ENCODE measurements around the gene MRPL38.
"Not testable (repeated sequence)": the region's sequence is repeated elsewhere in the genome, so short reads cannot be mapped to it uniquely, and the experiment has no call there.

MRPL38 gene

DNA sequence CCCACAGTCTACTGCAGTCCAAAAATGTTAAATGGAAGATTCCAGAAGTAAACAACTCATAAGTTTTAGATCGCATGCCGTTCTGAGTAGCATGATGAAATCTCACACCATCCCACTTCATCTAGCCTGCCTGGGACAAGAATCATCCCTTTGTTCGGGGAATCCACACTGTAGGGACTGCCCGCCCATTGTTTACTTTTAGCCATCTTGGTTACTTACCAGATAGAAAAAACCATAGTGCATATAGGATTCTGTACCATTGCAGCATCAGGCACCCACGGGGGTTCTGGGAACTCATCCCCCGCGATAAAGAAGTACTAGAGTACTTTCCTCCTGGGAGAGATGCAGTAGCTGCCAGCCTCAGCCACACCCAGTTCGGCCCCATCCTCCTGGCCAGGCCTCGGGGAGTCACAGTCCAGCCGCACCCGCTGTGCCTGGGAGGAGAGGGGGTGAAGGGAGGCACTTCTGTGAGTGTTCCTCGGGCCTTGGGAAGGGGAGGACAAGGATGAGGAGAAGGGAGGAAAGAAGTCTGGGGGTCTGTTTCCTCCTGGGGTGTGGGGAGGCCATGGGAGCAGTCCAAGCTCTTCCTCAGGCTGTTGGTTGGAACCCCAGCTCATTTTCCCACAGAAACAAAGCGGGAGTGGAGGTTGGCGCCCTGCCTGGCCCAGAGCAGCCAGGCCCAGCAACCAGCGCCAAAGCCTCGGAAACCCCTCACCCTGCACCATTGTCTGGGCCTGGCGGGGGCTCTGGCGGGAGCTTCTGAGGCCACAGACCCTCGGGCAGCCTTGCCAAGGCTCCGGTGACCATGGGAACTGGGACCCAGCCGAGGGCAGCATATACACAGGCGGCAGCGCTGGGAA lies 35.2 kb downstream of the MRPL38 start (continued):
- TF ChIP-seq, protein P1, sequence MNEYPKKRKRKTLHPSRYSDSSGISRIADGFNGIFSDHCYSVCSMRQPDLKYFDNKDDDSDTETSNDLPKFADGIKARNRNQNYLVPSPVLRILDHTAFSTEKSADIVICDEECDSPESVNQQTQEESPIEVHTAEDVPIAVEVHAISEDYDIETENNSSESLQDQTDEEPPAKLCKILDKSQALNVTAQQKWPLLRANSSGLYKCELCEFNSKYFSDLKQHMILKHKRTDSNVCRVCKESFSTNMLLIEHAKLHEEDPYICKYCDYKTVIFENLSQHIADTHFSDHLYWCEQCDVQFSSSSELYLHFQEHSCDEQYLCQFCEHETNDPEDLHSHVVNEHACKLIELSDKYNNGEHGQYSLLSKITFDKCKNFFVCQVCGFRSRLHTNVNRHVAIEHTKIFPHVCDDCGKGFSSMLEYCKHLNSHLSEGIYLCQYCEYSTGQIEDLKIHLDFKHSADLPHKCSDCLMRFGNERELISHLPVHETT (tag by site-specific recombination; IDR thresholded peaks at IDR 0.05) = no peak

DNA sequence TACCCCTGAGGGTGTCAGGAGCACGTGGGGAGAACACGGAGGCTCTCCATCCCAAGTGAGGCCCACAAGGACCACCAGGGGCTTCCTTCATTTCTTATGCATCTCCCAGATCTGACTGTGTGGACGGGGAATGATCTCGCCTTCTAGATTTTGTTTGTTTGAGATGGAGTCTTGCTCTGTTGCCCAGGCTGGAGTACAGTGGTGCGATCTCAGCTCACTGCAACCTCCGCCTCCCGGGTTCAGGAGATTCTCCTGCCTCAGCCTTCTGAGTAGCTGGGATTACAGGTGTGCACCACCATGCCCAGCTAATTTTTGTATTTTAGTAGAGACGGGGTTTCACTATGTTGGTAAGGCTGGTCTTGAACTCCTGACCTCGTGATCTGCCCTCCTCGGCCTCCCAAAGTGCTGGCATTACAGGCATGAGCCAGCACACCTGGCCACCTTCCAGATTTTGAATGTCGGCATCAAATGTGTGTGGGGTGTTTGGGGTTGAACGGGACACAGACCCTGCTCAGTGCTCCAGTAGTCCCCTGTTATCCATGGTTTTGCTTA lies 35.9 kb downstream of the MRPL38 start:
- H3K27ac ChIP-seq (ENCODE audit: extremely low read depth, low read depth, low read length); H3K9me3 ChIP-seq (ENCODE audit: control insufficient read depth, insufficient read depth, low read depth, low read length); POLR2A ChIA-PET; H3K4me3 ChIP-seq (ENCODE audit: low read depth, low read length); H3K4me1 ChIP-seq (ENCODE audit: control insufficient read depth, insufficient read depth, low read length); H3K36me3 ChIP-seq (ENCODE audit: control insufficient read depth in 2 of 2, insufficient read depth in 1 of 2, low read length in 2 of 2): not testable (repeated sequence)
- TF ChIP-seq, protein P2, sequence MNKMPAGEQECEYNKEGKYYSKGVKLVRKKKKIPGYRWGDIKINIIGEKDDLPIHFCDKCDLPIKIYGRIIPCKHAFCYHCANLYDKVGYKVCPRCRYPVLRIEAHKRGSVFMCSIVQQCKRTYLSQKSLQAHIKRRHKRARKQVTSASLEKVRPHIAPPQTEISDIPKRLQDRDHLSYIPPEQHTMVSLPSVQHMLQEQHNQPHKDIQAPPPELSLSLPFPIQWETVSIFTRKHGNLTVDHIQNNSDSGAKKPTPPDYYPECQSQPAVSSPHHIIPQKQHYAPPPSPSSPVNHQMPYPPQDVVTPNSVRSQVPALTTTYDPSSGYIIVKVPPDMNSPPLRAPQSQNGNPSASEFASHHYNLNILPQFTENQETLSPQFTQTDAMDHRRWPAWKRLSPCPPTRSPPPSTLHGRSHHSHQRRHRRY (tag by site-specific recombination; IDR thresholded peaks at IDR 0.05) = 0 out of 2 replicates have a peak, but pooled peaks have one; percentile 42
- peak; percentile 91 for TF ChIP-seq ZNF121 (tag by site-specific recombination; IDR thresholded peaks at IDR 0.05)
- CTCF ChIA-PET = interaction anchor here (1.0 to 2.3 kb wide), 3 partner anchors 9 to 86 kb away, joined by 3 to 6 read pairs (median 4); partner anchors contain the start of gene TRIM47

DNA sequence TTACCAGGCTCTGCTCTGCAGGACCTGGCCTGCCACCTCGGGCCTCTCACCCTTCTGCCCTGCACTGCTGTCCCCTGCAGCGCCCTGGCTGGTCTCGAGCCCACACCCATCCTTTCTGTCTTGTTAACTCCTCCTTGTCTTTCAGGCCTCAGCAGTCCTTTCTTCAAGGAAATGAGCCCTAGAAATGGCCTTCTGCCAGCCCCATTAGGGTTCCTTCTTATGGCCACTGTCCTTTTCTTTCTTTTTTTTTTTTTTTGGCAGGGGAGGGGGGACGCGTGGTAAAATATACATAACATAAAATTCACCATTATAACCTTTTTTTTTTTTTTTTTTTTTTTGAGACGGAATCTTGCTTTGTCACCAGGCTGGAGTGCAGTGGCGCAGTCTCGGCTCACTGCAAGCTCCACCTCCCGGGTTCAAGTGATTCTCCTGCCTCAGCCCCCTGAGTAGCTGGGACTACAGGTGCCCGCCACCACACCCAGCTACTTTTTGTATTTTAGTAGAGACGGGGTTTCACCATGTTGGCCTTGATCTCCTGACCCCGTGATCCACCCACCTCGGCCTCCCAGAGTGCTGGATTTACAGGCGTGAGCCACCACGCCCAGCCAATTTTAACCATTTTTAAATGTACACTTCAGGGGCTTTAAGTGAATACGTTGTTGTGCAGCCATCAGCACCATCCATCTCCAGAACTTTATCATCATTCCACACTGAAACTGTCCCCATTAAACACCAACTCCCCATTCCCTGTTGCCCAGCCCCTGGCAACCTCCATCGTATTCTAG lies 39.1 kb downstream of the MRPL38 start:
- not testable (repeated sequence) for H3K4me3 ChIP-seq (ENCODE audit: low read depth, low read length); H3K9me3 ChIP-seq (ENCODE audit: control insufficient read depth, insufficient read depth, low read depth, low read length); H3K4me1 ChIP-seq (ENCODE audit: control insufficient read depth, insufficient read depth, low read length); H3K27ac ChIP-seq (ENCODE audit: extremely low read depth, low read depth, low read length); H3K36me3 ChIP-seq (ENCODE audit: control insufficient read depth in 2 of 2, insufficient read depth in 1 of 2, low read length in 2 of 2)
- CTCF ChIA-PET = interaction anchor here (0.6 to 1.0 kb wide), 3 partner anchors 8 to 21 kb away, joined by 3 to 8 read pairs (median 3); partner anchors contain the start of gene TRIM47
- POLR2A ChIA-PET = interaction anchor here (0.7 to 1.3 kb wide), 4 partner anchors 10 to 88 kb away, joined by 3 to 9 read pairs (median 6); partner anchors contain the start of genes TRIM65 and WBP2

DNA sequence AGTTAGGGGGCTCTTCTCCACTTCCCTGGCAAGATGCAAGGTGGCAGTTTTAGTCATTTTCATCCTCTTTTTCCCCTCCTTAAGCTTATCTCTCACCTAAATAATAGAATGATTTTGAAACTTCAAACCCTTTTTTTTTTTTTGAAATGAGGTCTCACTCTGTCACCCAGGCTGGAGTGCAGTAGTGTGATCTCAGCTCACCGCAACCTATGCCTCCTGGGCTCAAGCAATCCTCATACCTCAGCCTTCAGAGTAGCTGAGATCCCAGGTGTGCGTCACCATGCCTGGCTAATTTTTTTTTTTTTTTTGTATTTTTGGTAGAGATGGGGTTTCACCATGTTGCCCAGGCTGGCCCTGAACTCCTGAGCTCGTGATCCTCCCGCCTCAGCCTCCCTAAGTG lies 39.8 kb downstream of the MRPL38 start:
- ChIA-PET POLR2A (interaction anchor here (0.7 to 1.3 kb wide), 5 partner anchors 10 to 88 kb away, joined by 3 to 9 read pairs (median 6); partner anchors contain the start of genes TRIM47, TRIM65 and WBP2), CTCF (interaction anchor here (0.7 to 1.5 kb wide), 5 partner anchors 9 to 115 kb away, joined by 3 to 8 read pairs (median 3); partner anchors contain the start of gene TRIM47)
- not testable (repeated sequence) for H3K36me3 ChIP-seq (ENCODE audit: control insufficient read depth in 2 of 2, insufficient read depth in 1 of 2, low read length in 2 of 2); H3K9me3 ChIP-seq (ENCODE audit: control insufficient read depth, insufficient read depth, low read depth, low read length); H3K4me3 ChIP-seq (ENCODE audit: low read depth, low read length); H3K4me1 ChIP-seq (ENCODE audit: control insufficient read depth, insufficient read depth, low read length); H3K27ac ChIP-seq (ENCODE audit: extremely low read depth, low read depth, low read length)
- peak; percentile 55 for TF ChIP-seq ZNF335 (tag by site-specific recombination; conservative IDR thresholded peaks at IDR 0.05)
- TF ChIP-seq ZNF558 (tag by site-specific recombination; IDR thresholded peaks at IDR 0.05) = 0 out of 2 replicates have a peak, but pooled peaks have one; percentile 11
- TF ChIP-seq ZNF394 (tag by site-specific recombination; IDR thresholded peaks at IDR 0.05; ENCODE audit: borderline replicate concordance) = peak; percentile 19; the same call in 1 of the 2 replicates
- peak; percentile 37; the same call in 1 of the 2 replicates for TF ChIP-seq ZBTB17 (tag by site-specific recombination; IDR thresholded peaks at IDR 0.05)
- TF ChIP-seq ZNF366 (tag by site-specific recombination; conservative IDR thresholded peaks at IDR 0.05) = 0 out of 2 replicates have a peak, but pooled peaks have one; percentile 34
- TF ChIP-seq ZBTB8A (tag by site-specific recombination; IDR thresholded peaks at IDR 0.05) = 0 out of 2 replicates have a peak, but pooled peaks have one; percentile 0
- TF ChIP-seq, protein P3, sequence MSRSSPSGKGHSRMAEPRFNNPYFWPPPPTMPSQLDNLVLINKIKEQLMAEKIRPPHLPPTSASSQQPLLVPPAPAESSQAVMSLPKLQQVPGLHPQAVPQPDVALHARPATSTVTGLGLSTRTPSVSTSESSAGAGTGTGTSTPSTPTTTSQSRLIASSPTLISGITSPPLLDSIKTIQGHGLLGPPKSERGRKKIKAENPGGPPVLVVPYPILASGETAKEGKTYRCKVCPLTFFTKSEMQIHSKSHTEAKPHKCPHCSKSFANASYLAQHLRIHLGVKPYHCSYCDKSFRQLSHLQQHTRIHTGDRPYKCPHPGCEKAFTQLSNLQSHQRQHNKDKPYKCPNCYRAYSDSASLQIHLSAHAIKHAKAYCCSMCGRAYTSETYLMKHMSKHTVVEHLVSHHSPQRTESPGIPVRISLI (tag by site-specific recombination; IDR thresholded peaks at IDR 0.05) = peak; percentile 35; the same call in 1 of the 2 replicates
